ENCODE data around the gene TUSC2. TPM values are rescaled to one million over a fixed set of nuclear protein-coding genes. Genes with fewer than 3 reads are reported as not detected.

Gene TUSC2
- total RNA-seq, 3 donors from 2014 or later = 40.8 to 48.7 (median 48.5) TPM

- Mint-ChIP-seq H3K4me1 (ENCODE audit: low read depth) (peaks cover 41% of the 10 kb centered on the region), H3K36me3 (ENCODE audit: insufficient read depth) (peaks cover 16% of the 10 kb centered on the region), H3K4me3 (peak overlapping the region; percentile 58)
These were observed 5.8 kb upstream of the TUSC2 start for GRCh38 chr3:50333744-50334328.

GRCh38 chr3:50331364-50331907 lies 3.4 kb upstream of the TUSC2 start:
- no peak for ATAC-seq
- Mint-ChIP-seq H3K4me3 (no peak overlapping the region), H3K9me3 (no peaks in the 10 kb centered on the region), H3K4me1 (ENCODE audit: low read depth) (peaks cover 43% of the 10 kb centered on the region), H3K27me3 (ENCODE audit: low read depth) (no peaks in the 10 kb centered on the region), H3K36me3 (ENCODE audit: insufficient read depth) (peaks cover 14% of the 10 kb centered on the region)
- DNase-seq = no peak

More at GRCh38 chr3:50333744-50334328, 5.8 kb upstream of the TUSC2 start:
- no peaks in the 10 kb centered on the region for H3K9me3 Mint-ChIP-seq
- H3K27me3 Mint-ChIP-seq (ENCODE audit: low read depth) = no peaks in the 10 kb centered on the region
- ATAC-seq (no peak), DNase-seq (no peak)

- ATAC-seq = no peak
- DNase-seq = no peak
- H3K4me1 Mint-ChIP-seq (ENCODE audit: low read depth) = peaks cover 35% of the 10 kb centered on the region
- H3K9me3 Mint-ChIP-seq = no peaks in the 10 kb centered on the region
- H3K27me3 Mint-ChIP-seq (ENCODE audit: low read depth) = no peaks in the 10 kb centered on the region
- H3K4me3 Mint-ChIP-seq = no peak overlapping the region
- peaks cover 15% of the 10 kb centered on the region for H3K36me3 Mint-ChIP-seq (ENCODE audit: insufficient read depth)
These were observed 2.3 kb upstream of the TUSC2 start for GRCh38 chr3:50330330-50330729.

GRCh38 chr3:50327129-50327528 lies 894 bp downstream of the TUSC2 start:
- H3K27me3 Mint-ChIP-seq (ENCODE audit: low read depth) = no peaks in the 10 kb centered on the region

GRCh38 chr3:50326182-50326541 lies 1.9 kb downstream of the TUSC2 start:
- peaks cover 5% of the 10 kb centered on the region for H3K36me3 Mint-ChIP-seq (ENCODE audit: insufficient read depth)
- no peaks in the 10 kb centered on the region for H3K27me3 Mint-ChIP-seq (ENCODE audit: low read depth)
- H3K4me1 Mint-ChIP-seq (ENCODE audit: low read depth) = peaks cover 23% of the 10 kb centered on the region
- ATAC-seq = no peak
- DNase-seq = no peak
- H3K9me3 Mint-ChIP-seq = no peaks in the 10 kb centered on the region
- peak overlapping the region; percentile 90 for H3K4me3 Mint-ChIP-seq

More at GRCh38 chr3:50327129-50327528, 894 bp downstream of the TUSC2 start:
- Mint-ChIP-seq H3K4me1 (ENCODE audit: low read depth) (peaks cover 23% of the 10 kb centered on the region), H3K4me3 (peak overlapping the region; percentile 90), H3K9me3 (no peaks in the 10 kb centered on the region), H3K36me3 (ENCODE audit: insufficient read depth) (peaks cover 7% of the 10 kb centered on the region)
- DNase-seq (no peak), ATAC-seq (no peak)

GRCh38 chr3:50325497-50326181 lies 2.4 kb downstream of the TUSC2 start:
- no peak overlapping the region for H3K4me3 Mint-ChIP-seq
- DNase-seq = no peak
- H3K27me3 Mint-ChIP-seq (ENCODE audit: low read depth) = no peaks in the 10 kb centered on the region
- no peaks in the 10 kb centered on the region for H3K9me3 Mint-ChIP-seq
- peaks cover 5% of the 10 kb centered on the region for H3K36me3 Mint-ChIP-seq (ENCODE audit: insufficient read depth)
- ATAC-seq = no peak
- peaks cover 24% of the 10 kb centered on the region for H3K4me1 Mint-ChIP-seq (ENCODE audit: low read depth)

- Mint-ChIP-seq H3K4me1 (ENCODE audit: low read depth) (peaks cover 29% of the 10 kb centered on the region), H3K27me3 (ENCODE audit: low read depth) (no peaks in the 10 kb centered on the region), H3K4me3 (no peak overlapping the region), H3K36me3 (ENCODE audit: insufficient read depth) (peaks cover 3% of the 10 kb centered on the region), H3K9me3 (no peaks in the 10 kb centered on the region)
- ATAC-seq (no peak), DNase-seq (no peak)
These were observed 2.9 kb downstream of the TUSC2 start for GRCh38 chr3:50325113-50325480.

- DNase-seq (peak; percentile 52), ATAC-seq (peak; percentile 21 to 25)
- H3K9me3 Mint-ChIP-seq = no peaks in the 10 kb centered on the region
- no peak overlapping the region for H3K4me3 Mint-ChIP-seq
- H3K27me3 Mint-ChIP-seq (ENCODE audit: low read depth) = no peaks in the 10 kb centered on the region
- peaks cover 3% of the 10 kb centered on the region for H3K36me3 Mint-ChIP-seq (ENCODE audit: insufficient read depth)
- H3K4me1 Mint-ChIP-seq (ENCODE audit: low read depth) = peaks cover 34% of the 10 kb centered on the region
These were observed 3.5 kb downstream of the TUSC2 start for GRCh38 chr3:50324351-50325112.

GRCh38 chr3:50323614-50324199 lies 4.3 kb downstream of the TUSC2 start:
- Mint-ChIP-seq H3K36me3 (ENCODE audit: insufficient read depth) (peaks cover 3% of the 10 kb centered on the region), H3K4me3 (no peak overlapping the region), H3K4me1 (ENCODE audit: low read depth) (peaks cover 42% of the 10 kb centered on the region), H3K9me3 (no peaks in the 10 kb centered on the region), H3K27me3 (ENCODE audit: low read depth) (no peaks in the 10 kb centered on the region)
- ATAC-seq (no peak), DNase-seq (no peak)

- H3K4me3 Mint-ChIP-seq = no peak overlapping the region
- ATAC-seq = no peak
- no peaks in the 10 kb centered on the region for H3K9me3 Mint-ChIP-seq
- H3K27me3 Mint-ChIP-seq (ENCODE audit: low read depth) = no peaks in the 10 kb centered on the region
- no peak for DNase-seq
- peaks cover 40% of the 10 kb centered on the region for H3K4me1 Mint-ChIP-seq (ENCODE audit: low read depth)
- peaks cover 3% of the 10 kb centered on the region for H3K36me3 Mint-ChIP-seq (ENCODE audit: insufficient read depth)
These were observed 4.9 kb downstream of the TUSC2 start for GRCh38 chr3:50323092-50323600.

- ATAC-seq (no peak), DNase-seq (no peak)
- H3K4me3 Mint-ChIP-seq = peak within 1 kb of the TSS; percentile 82
- H3K27me3 Mint-ChIP-seq (ENCODE audit: low read depth) = no peaks in the 10 kb centered on the region
- H3K4me1 Mint-ChIP-seq (ENCODE audit: low read depth) = peaks cover 38% of the 10 kb centered on the region
- H3K36me3 Mint-ChIP-seq (ENCODE audit: insufficient read depth) = peaks cover 3% of the 10 kb centered on the region
- H3K9me3 Mint-ChIP-seq = no peaks in the 10 kb centered on the region
These were observed 5.5 kb downstream of the TUSC2 start, which contains the start of gene HYAL2 for GRCh38 chr3:50322386-50323091. Gene HYAL2 (minus strand): TSS chr3:50322745. CDS start chr3:50320489, 2,256 bp downstream.

- peaks cover 38% of the 10 kb centered on the region for H3K4me1 Mint-ChIP-seq (ENCODE audit: low read depth)
- DNase-seq (no peak), ATAC-seq (no peak)
- H3K9me3 Mint-ChIP-seq = no peaks in the 10 kb centered on the region
- H3K27me3 Mint-ChIP-seq (ENCODE audit: low read depth) = no peaks in the 10 kb centered on the region
- no peak overlapping the region for H3K4me3 Mint-ChIP-seq
- H3K36me3 Mint-ChIP-seq (ENCODE audit: insufficient read depth) = peaks cover 3% of the 10 kb centered on the region
These were observed 6.0 kb downstream of the TUSC2 start for GRCh38 chr3:50322115-50322385.

- Mint-ChIP-seq H3K4me3 (peak overlapping the region; percentile 82), H3K4me1 (ENCODE audit: low read depth) (peaks cover 39% of the 10 kb centered on the region), H3K27me3 (ENCODE audit: low read depth) (no peaks in the 10 kb centered on the region), H3K9me3 (no peaks in the 10 kb centered on the region), H3K36me3 (ENCODE audit: insufficient read depth) (peaks cover 3% of the 10 kb centered on the region)
- DNase-seq (peak; percentile 70), ATAC-seq (peak; percentile 85 to 86)
These were observed 6.5 kb downstream of the TUSC2 start for GRCh38 chr3:50321336-50322114.
